WERI-Rb-1 (cell line): Measurements from ENCODE around the gene TTC23.

Experiments used
- DNase-seq: peaks from one replicate; pipeline ENCODE4 v3.0.0-alpha.2; 2020
- H3K27ac ChIP-seq: fragments of 250-450 bp; sonication (Bioruptor Pico); 2 replicates; pipeline ENCODE4 v1.5.1; 2020; ENCODE audit warnings: mild to moderate bottlenecking, moderate library complexity
- H3K27me3 ChIP-seq: fragments of 250-450 bp; sonication (Bioruptor Pico); 2 replicates; pipeline ENCODE4 v1.5.1; 2021; ENCODE audit warnings: mild to moderate bottlenecking, low read depth, moderate library complexity; ENCODE audit not compliant: insufficient read depth, severe bottlenecking
- H3K36me3 ChIP-seq: fragments of 250-450 bp; sonication (Bioruptor Pico); 2 replicates; pipeline ENCODE4 v1.5.1; 2020; ENCODE audit warnings: mild to moderate bottlenecking, moderate library complexity
- H3K4me3 ChIP-seq: 2 replicates; pipeline ENCODE4 v1.5.1; 2011; ENCODE audit warnings: low read depth, mild to moderate bottlenecking, control low read depth, low read length
- H3K9me3 ChIP-seq: fragments of 250-450 bp; sonication (Bioruptor Pico); 2 replicates; pipeline ENCODE4 v1.5.1; 2021; ENCODE audit warnings: mild to moderate bottlenecking, moderate library complexity; ENCODE audit not compliant: severe bottlenecking
- TF ChIP-seq, protein P1 (sequence below): IDR thresholded peaks from 2 replicates; pipeline ENCODE4 v1.5.1; 2011; ENCODE audit warnings: low read depth, mild to moderate bottlenecking, control low read depth, inconsistent platforms, low read length

Gene TTC23

DNA sequence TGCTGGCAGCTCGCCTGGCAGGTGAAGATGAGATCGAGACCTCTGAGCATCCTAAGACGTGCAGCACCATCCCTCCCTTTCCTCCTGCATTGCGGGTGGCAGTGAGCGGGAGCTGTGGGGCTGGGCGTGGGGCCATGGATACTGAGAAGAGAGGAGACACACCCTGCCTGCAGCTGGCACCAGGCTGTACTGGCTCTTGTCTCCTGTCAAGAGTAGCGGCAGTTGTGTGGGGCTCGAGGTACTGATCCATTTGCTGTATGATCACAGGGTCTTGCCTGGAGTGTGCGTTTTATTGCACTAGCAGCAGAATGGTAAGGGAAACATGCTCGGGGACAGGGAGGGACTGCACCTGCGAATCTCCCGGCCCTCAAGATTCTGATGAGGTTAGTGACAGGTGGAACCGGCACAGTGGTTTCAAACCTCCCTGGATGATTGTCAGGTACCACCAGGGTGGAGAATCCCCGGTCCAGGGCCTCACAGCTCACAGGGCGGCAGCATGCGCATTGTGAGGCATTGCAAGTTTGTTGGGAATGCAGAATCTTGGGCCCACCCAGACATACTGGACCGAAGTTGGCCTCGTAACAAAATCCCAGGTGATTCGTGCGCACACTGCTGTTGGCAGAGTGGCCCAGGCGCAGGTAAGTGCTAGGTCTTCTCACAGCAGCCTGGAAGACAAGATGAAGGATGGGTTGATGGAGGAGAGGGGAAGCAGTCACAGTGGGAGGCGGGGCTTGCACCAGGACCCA, 130.4 kb downstream of the TTC23 start:
- H3K9me3 ChIP-seq: no peaks in the 10 kb centered on the region
- no peak overlapping the region for H3K4me3 ChIP-seq
- H3K27me3 ChIP-seq: no peaks in the 10 kb centered on the region
- TF ChIP-seq, protein P1, sequence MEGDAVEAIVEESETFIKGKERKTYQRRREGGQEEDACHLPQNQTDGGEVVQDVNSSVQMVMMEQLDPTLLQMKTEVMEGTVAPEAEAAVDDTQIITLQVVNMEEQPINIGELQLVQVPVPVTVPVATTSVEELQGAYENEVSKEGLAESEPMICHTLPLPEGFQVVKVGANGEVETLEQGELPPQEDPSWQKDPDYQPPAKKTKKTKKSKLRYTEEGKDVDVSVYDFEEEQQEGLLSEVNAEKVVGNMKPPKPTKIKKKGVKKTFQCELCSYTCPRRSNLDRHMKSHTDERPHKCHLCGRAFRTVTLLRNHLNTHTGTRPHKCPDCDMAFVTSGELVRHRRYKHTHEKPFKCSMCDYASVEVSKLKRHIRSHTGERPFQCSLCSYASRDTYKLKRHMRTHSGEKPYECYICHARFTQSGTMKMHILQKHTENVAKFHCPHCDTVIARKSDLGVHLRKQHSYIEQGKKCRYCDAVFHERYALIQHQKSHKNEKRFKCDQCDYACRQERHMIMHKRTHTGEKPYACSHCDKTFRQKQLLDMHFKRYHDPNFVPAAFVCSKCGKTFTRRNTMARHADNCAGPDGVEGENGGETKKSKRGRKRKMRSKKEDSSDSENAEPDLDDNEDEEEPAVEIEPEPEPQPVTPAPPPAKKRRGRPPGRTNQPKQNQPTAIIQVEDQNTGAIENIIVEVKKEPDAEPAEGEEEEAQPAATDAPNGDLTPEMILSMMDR: no peak
- DNase-seq: no peak
- H3K36me3 ChIP-seq: peaks cover 39% of the 10 kb centered on the region
- no peak overlapping the region for H3K27ac ChIP-seq

DNA sequence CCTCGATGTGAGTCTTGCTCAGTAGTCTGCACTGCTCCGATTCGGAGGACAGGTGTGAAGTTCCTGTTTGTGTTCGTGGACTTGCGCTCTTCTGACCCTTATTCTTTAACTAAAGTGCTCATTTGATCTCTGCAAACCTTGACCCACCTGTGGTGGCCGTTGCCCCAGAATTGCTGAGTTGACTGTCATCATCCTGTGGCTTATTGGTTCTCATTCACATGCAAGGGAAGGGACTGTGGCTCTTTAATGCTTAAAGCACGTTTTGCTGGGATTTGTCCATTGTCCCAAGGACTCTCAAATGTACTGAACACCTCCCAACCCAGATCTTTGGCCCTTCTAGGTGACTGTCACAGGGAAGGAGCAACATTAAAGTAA, 131.1 kb downstream of the TTC23 start:
- Histone ChIP-seq H3K27me3 (no peaks in the 10 kb centered on the region), H3K36me3 (peaks cover 46% of the 10 kb centered on the region), H3K4me3 (no peak overlapping the region), H3K9me3 (no peaks in the 10 kb centered on the region), H3K27ac (no peak overlapping the region)
- DNase-seq: no peak
- TF ChIP-seq, protein P1: no peak

DNA sequence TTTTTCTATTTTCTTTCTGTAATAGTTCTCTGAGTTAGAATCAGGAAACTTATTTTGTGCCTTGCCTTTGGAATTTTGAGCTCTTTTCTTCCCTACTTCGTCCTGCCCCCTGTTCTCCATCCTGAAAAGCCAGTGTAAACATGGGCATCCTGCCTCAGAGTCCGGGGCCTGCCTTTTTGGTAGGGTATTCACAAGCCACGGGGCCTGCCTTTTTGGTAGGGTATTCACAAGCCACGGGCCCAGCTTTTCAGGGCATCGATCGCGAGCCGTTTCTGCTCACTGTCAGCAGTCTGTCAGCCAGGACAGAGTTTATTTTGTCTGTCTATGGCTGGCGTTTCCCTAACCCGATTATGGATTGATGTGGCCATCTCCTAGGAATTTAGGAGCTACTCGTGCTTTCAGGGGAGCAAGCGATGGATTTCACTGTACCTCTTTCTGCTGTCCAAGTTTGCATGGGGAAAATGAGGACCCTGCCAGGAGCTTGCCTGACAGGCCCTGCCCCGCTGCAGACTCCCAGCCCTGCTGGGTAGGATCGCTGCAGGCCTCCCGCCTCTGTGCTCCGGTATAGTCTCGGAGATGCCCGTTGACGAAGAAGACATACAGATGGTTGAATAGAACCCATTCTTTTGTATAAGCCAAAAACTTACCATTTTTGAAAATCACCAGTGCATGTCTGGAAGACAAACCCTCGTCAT, 131.7 kb downstream of the TTC23 start:
- no peak overlapping the region for H3K4me3 ChIP-seq
- no peak for DNase-seq
- H3K36me3 ChIP-seq: peaks cover 47% of the 10 kb centered on the region
- TF ChIP-seq, protein P1: no peak
- H3K9me3 ChIP-seq: no peaks in the 10 kb centered on the region
- no peak overlapping the region for H3K27ac ChIP-seq
- H3K27me3 ChIP-seq: no peaks in the 10 kb centered on the region

DNA sequence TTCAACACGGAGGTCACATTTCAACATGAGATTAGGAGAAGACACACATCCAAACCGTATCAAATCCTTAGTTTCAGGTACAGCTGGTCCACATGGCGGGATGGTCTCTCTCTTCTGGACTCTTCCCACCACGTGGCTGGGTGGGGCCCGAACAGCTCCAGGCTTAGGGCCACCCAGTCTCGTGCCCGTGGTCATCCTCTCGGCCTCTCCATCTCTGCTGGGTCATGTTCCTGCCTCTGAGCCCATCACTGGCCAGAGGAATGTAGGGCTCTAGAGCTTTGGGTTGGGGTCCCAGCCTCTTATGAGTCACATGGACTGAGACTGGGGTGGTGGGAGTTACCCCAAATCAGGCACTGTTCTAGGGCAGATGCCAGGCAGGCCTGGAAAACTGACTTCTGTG, 132.3 kb downstream of the TTC23 start:
- TF ChIP-seq, protein P1: no peak
- Histone ChIP-seq H3K4me3 (no peak overlapping the region), H3K9me3 (no peaks in the 10 kb centered on the region), H3K27me3 (no peaks in the 10 kb centered on the region), H3K27ac (no peak overlapping the region), H3K36me3 (peaks cover 47% of the 10 kb centered on the region)
- DNase-seq: no peak

DNA sequence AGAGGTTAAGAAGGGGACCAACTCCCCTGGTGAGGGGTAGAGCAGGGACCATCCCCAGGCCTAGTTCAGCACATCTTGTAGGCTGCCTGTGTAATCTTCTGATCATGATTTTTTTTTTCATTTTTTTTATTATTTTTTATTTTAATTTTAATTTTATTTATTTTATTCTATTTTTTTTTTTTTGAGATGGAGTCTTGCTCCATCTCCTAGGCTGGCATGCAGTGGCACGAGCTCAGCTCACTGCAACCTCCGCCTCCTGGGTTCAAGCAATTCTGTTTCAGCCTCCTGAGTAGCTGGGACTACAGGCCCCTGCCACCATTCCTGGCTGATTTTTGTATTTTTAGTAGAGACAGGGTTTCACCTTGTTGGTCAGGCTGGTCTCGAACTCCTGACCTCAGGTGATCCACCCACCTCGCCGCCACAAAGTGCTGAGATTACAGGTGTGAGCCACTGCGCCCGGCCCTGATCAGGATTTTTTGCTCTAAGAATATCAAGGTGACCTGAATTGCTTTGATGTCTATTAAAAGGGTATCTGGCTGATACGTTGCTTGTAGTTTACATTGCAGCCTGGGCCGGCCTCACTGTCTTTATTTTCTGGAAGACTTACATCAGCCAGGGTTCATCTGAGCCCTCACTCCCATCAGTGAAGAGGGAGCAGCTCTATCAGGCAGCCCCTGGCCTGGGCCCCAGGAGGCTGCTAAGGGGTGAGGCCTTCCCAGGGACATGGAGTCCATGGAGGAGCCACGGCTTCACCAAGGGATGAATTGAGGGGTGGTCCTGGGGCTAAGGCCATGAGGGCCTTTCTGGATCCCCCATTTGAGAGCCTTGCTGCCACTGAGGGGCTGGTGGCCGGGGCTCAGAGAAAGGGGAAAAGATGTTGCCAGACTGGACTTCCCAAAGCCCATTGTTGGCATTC, 133.8 kb downstream of the TTC23 start:
- H3K9me3 ChIP-seq: no peaks in the 10 kb centered on the region
- H3K4me3 ChIP-seq: no peak overlapping the region
- no peak for DNase-seq
- H3K27me3 ChIP-seq: no peaks in the 10 kb centered on the region
- H3K36me3 ChIP-seq: peaks cover 50% of the 10 kb centered on the region
- no peak overlapping the region for H3K27ac ChIP-seq
- TF ChIP-seq, protein P1: no peak
